ENCODE measurements around the gene SHOC2. TPM values are rescaled to one million over a fixed set of nuclear protein-coding genes. Genes with fewer than 3 reads are reported as not detected.

SHOC2 gene
- total RNA-seq, 1 experiment from 2014 or later, result 59.8 TPM

DNA sequence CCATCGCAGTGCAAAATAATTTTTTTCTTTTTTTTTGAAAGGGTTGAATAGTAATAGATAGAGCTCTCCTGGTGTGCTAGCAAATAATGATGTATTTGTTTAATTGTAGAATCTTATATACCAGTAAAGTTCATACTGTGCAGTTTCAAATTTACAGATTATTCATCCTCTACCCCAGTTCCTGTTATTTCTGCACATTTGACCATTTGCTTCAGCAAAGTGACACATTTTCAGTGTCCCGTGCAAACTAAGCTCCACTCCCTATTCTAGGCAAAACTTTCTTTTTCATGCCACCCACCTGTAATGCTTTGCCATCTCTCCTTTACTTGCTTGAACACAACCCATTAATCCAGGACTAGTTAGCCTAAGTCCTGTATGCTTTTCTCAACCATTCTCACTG, 43.0 kb downstream of the SHOC2 start:
- intact Hi-C loops (cut with micrococcal nuclease), result no loop called here
- BruUV-seq (replicated peaks), result no TSS peak
- CTCF ChIA-PET, result no interaction called here

DNA sequence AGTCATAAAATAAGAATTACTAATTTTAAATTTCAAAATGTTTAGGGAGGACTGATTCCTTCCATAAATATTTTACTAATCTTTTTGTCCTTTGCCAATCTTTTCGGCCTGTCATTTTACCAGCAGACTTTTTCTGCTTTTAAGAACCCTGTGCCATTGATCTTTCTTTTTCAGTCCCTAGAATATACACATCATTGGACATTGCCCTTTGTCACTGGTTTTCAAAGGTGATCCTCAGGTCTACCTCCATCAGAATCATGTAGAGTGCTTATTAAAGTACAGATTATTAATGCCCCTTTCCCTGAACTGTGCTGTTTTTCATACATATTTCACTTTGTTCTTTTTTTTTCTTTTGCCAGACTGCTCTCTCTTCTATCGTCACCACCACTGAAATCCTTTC, 43.8 kb downstream of the SHOC2 start:
- no peak for DNase-seq (ENCODE audit: unreplicated experiment)
- intact Hi-C loops (cut with micrococcal nuclease), result no loop called here
- TF ChIP-seq, protein P1, sequence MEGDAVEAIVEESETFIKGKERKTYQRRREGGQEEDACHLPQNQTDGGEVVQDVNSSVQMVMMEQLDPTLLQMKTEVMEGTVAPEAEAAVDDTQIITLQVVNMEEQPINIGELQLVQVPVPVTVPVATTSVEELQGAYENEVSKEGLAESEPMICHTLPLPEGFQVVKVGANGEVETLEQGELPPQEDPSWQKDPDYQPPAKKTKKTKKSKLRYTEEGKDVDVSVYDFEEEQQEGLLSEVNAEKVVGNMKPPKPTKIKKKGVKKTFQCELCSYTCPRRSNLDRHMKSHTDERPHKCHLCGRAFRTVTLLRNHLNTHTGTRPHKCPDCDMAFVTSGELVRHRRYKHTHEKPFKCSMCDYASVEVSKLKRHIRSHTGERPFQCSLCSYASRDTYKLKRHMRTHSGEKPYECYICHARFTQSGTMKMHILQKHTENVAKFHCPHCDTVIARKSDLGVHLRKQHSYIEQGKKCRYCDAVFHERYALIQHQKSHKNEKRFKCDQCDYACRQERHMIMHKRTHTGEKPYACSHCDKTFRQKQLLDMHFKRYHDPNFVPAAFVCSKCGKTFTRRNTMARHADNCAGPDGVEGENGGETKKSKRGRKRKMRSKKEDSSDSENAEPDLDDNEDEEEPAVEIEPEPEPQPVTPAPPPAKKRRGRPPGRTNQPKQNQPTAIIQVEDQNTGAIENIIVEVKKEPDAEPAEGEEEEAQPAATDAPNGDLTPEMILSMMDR (IDR thresholded peaks at IDR 0.05; ENCODE audit: unreplicated experiment), result no peak
- POLR2A ChIA-PET, result interaction anchor here (1.0 kb wide), 1 partner anchor 16 kb away, joined by 4 read pairs; no protein-coding TSS in a partner anchor
- no peaks in the 10 kb centered on the region for H3K27me3 Mint-ChIP-seq (ENCODE audit: insufficient read depth, unreplicated experiment)
- peaks cover 17% of the 10 kb centered on the region for H3K4me1 Mint-ChIP-seq (ENCODE audit: insufficient read depth, unreplicated experiment)
- CTCF ChIA-PET, result interaction anchor here (0.7 to 1.2 kb wide), 3 partner anchors 17 to 693 kb away, joined by 3 to 5 read pairs (median 3); no protein-coding TSS in a partner anchor
- no peak overlapping the region for H3K4me3 Mint-ChIP-seq (ENCODE audit: unreplicated experiment)
- BruUV-seq (replicated peaks), result no TSS peak
- H3K9me3 Mint-ChIP-seq (ENCODE audit: unreplicated experiment), result no peaks in the 10 kb centered on the region
- no peaks in the 10 kb centered on the region for H3K36me3 Mint-ChIP-seq (ENCODE audit: insufficient read depth, unreplicated experiment)
- H3K27ac Mint-ChIP-seq (ENCODE audit: low read depth, unreplicated experiment), result no peak overlapping the region

More for the DNA sequence above, 43.0 kb downstream of the SHOC2 start:
- Mint-ChIP-seq H3K36me3 (ENCODE audit: insufficient read depth, unreplicated experiment) (no peaks in the 10 kb centered on the region), H3K27me3 (ENCODE audit: insufficient read depth, unreplicated experiment) (no peaks in the 10 kb centered on the region), H3K4me1 (ENCODE audit: insufficient read depth, unreplicated experiment) (peaks cover 17% of the 10 kb centered on the region), H3K4me3 (ENCODE audit: unreplicated experiment) (no peak overlapping the region), H3K27ac (ENCODE audit: low read depth, unreplicated experiment) (no peak overlapping the region), H3K9me3 (ENCODE audit: unreplicated experiment) (no peaks in the 10 kb centered on the region)
- TF ChIP-seq, protein P1 (IDR thresholded peaks at IDR 0.05; ENCODE audit: unreplicated experiment), result no peak
- POLR2A ChIA-PET, result interaction anchor here (1.0 kb wide), 1 partner anchor 17 kb away, joined by 4 read pairs; no protein-coding TSS in a partner anchor
- DNase-seq (ENCODE audit: unreplicated experiment), result no peak

DNA sequence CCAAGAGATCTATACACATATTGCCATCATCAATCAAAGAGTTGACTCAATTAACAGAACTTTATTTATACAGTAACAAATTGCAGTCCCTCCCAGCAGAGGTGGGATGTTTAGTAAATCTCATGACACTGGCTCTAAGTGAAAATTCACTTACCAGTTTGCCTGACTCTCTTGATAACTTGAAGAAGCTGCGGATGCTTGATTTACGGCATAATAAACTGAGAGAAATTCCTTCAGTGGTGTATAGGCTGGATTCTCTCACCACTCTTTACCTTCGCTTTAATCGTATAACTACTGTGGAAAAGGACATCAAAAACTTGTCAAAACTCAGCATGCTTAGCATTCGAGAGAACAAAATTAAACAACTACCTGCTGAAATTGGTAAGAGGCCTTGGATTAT, 45.3 kb downstream of the SHOC2 start:
- intact Hi-C loops (cut with micrococcal nuclease), result no loop called here
- POLR2A ChIA-PET, result no interaction called here
- H3K9me3 Mint-ChIP-seq (ENCODE audit: unreplicated experiment), result no peaks in the 10 kb centered on the region
- CTCF ChIA-PET, result no interaction called here
- DNase-seq (ENCODE audit: unreplicated experiment), result no peak
- no TSS peak for BruUV-seq (replicated peaks)
- no peaks in the 10 kb centered on the region for H3K36me3 Mint-ChIP-seq (ENCODE audit: insufficient read depth, unreplicated experiment)
- H3K4me1 Mint-ChIP-seq (ENCODE audit: insufficient read depth, unreplicated experiment), result peaks cover 18% of the 10 kb centered on the region
- TF ChIP-seq, protein P1 (IDR thresholded peaks at IDR 0.05; ENCODE audit: unreplicated experiment), result no peak
- H3K27ac Mint-ChIP-seq (ENCODE audit: low read depth, unreplicated experiment), result no peak overlapping the region
- H3K27me3 Mint-ChIP-seq (ENCODE audit: insufficient read depth, unreplicated experiment), result no peaks in the 10 kb centered on the region
- H3K4me3 Mint-ChIP-seq (ENCODE audit: unreplicated experiment), result no peak overlapping the region

DNA sequence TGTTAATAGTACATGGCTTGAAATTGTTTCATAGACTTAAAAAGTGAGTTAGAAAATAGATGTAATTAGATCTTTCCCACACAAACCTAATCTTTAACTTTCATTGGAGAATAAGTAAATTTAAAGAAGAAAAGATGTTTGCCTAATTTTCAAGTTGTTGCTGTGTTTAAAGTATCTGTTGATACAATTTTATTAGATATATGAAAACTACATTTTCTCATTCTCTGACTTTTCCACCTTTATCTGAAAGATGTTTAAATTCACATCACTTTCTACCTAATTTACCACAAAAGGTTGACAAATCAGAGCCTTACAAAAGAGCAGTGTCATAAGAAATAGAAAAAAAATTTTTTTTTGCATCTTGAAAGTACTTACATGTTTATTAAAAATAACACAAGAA, 45.8 kb downstream of the SHOC2 start:
- no peak for DNase-seq (ENCODE audit: unreplicated experiment)
- H3K36me3 Mint-ChIP-seq (ENCODE audit: insufficient read depth, unreplicated experiment), result no peaks in the 10 kb centered on the region
- no peak overlapping the region for H3K4me3 Mint-ChIP-seq (ENCODE audit: unreplicated experiment)
- no peaks in the 10 kb centered on the region for H3K27me3 Mint-ChIP-seq (ENCODE audit: insufficient read depth, unreplicated experiment)
- BruUV-seq (replicated peaks), result no TSS peak
- peaks cover 18% of the 10 kb centered on the region for H3K4me1 Mint-ChIP-seq (ENCODE audit: insufficient read depth, unreplicated experiment)
- no peak overlapping the region for H3K27ac Mint-ChIP-seq (ENCODE audit: low read depth, unreplicated experiment)
- TF ChIP-seq, protein P1 (IDR thresholded peaks at IDR 0.05; ENCODE audit: unreplicated experiment), result no peak
- H3K9me3 Mint-ChIP-seq (ENCODE audit: unreplicated experiment), result no peaks in the 10 kb centered on the region
- ChIA-PET CTCF (interaction anchor here (0.7 kb wide), 1 partner anchor 1164 kb away, joined by 3 read pairs; no protein-coding TSS in a partner anchor), POLR2A (interaction anchor here (0.7 to 1.1 kb wide), 2 partner anchors 11 to 145 kb away, joined by 3 read pairs; no protein-coding TSS in a partner anchor)
- intact Hi-C loops (cut with micrococcal nuclease), result no loop called here
